NCI-H1694 treated with DMSO at 0.1 percent for 48 hours (cell line): ENCODE results near the gene TRIOBP.
"Not testable (repeated sequence)": the region's sequence is repeated elsewhere in the genome, so short reads cannot be mapped to it uniquely, and the experiment has no call there.

Experiments
- DNase-seq: peaks from one replicate; lab custom pipeline; 2025; lab: John Stamatoyannopoulos, UW

Gene TRIOBP

GRCh38 chr22:37777122-37777687, 80.4 kb downstream of the TRIOBP start:
- no peak for DNase-seq

GRCh38 chr22:37778370-37779009, 81.6 kb downstream of the TRIOBP start:
- DNase-seq, result no peak

GRCh38 chr22:37781434-37782059, 84.7 kb downstream of the TRIOBP start:
- DNase-seq, result no peak

GRCh38 chr22:37782340-37783168, 85.7 kb downstream of the TRIOBP start:
- DNase-seq, result no peak

DNA sequence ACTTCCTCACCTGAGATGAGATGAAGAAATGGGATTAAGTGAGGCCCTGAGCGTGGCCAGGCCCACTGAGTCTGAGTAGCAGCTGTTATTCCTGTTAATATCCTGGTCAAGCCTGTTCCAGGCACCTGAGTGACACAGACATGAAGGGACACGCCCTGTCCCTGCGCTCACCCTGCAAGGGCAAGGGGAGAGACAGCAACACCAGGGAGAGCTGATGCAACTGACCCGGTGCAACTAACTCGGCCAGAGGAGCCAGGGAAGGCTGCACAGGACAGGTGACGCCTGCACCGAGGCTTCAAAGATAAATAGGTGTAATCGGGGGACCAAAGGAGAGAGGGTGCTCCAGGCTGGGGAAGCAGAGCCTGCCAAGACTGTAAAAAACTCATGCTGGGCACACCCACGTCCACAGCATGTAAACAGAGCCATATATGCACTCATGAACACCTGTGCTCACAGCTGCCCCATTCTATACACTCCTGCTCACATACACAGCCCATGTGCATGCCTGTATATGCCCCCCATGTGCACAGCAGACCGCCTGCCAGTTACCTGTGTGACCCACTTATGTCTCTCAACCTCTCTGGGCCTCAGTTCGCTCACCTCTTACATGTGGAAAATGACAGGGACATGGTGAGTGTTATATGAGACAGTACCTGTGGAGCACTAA, 88.1 kb downstream of the TRIOBP start:
- DNase-seq, result no peak

- no peak for DNase-seq
Observed at GRCh38 chr22:37790234-37790633, 93.4 kb downstream of the TRIOBP start.

GRCh38 chr22:37792494-37792893, 95.6 kb downstream of the TRIOBP start:
- DNase-seq, result no peak

DNA sequence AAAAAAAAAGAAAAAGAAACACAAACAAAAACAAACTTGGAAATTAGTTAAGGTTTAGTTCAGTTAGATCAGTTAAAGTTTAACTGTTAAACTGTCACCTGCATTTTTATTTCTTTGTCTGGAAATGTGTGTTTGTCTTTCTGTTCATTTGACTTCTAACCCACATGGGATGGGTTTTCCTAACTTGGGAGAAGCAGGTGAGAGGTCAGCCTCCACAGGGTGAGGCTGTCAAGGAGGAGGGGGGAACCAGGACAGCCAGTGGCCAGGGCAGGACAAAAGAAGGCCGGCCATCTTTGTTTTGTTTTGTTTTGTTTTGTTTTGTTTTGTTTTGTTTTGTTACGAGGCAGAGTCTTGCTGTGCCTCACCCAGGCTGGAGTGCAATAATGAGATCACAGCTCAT, 97.5 kb downstream of the TRIOBP start:
- DNase-seq, result no peak

DNA sequence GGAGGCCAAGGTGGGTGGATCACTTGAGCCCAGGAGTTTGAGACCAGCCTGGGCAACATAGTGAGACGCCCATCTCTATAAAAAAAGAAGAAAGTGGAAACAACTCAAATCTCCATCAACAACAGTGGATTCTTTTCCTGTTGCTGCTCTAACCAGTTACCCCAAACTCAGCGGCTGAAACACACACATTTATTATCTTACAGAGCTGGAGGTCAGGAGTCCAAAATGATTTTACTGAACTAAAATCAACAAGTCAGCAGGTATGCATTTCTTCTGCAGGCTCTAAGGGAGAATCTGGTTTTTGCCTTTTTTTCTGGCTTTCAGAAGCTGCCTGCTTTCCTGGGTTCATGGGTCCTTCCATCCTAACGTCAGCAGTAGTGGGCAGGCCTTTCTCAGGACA, 99.2 kb downstream of the TRIOBP start:
- DNase-seq, result no peak

DNA sequence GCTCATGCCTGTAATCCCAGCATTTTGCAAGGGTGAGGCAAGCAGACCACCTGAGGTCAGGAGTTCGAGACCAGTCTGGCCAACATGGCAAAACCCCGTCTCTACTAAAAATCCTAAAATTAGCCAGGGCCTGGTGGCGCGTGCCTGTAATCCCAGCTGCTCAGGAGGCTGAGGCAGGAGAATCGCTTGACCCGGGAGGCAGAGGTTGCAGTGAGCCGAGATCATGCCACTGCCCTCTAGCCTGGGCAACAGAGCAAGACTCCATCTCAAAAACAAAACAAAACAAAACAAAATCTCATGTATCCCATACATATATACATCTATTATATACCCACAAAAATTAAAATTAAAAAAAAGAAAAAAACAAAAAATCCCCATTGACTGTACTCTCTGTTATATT, 100.4 kb downstream of the TRIOBP start:
- DNase-seq, result not testable (repeated sequence)

DNA sequence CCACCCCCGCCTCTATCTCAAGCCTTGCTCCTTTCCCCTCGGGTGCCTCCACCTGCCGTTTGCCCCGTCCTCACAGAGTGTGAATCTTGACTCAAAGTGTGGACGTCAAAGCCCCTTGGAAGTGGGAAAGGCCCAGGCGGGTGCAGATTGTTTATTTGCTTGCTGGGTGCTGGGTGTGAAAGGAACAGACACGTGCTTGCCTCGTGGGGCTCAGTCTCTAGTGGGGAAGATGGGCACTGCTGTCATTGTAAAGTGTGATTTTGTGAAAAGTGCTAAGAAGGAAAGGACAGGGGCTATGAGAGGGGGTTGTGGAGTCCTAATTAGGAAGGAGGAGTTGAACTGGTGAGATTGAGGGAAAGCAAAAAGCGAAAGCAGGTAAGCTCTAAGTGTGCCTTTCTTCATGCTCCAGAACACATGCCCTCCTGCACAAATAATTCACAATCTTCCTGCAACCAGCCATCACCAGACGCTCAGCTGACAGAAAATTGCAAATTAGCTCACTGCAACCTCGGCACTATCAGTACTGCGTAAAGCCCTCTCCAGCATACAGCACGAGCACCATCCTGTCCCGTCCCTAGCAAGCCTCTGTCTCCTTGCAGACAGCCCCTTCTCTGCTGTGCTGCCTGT, 101.1 kb downstream of the TRIOBP start:
- DNase-seq, result no peak

DNA sequence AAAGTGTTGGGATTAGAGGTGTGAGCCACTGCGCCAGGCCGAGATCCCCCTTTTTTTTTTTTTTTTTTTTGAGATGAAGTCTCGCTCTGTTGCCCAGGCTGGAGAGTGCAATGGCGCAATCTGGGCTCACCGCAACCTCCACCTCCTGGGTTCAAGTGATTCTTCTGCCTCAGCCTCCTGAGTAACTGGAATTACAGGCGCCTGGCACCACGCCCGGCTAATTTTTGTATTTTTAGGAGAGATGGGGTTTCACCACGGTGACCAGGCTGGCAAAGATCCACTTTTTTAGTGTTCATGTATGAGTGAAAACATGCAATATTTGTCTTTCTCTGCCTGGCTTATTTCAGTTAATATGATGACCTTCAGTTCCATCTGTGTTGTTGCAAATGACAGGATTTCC, 103.1 kb downstream of the TRIOBP start:
- DNase-seq, result not testable (repeated sequence)

DNA sequence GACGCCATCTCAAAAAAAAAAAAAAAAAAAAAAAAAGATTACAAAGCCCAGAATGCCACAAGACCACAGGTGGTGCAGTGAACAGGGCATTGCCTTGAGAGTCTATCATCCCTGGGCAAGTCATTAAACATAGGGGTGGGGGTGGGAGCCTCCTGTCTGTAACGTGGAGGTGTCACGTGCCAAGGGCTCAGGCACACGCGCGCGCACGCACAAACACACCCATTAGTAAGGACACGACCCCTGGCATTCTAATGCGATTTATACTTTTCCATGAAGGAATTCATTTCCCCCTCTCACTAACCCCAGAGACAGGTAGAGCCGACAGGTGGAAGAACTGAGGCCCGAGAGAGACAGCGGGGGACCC, 105.1 kb downstream of the TRIOBP start:
- DNase-seq, result no peak

GRCh38 chr22:37802310-37803194, 105.7 kb downstream of the TRIOBP start:
- DNase-seq, result peak; percentile 58

- no peak for DNase-seq
Observed at GRCh38 chr22:37803195-37803638, 106.4 kb downstream of the TRIOBP start.

DNA sequence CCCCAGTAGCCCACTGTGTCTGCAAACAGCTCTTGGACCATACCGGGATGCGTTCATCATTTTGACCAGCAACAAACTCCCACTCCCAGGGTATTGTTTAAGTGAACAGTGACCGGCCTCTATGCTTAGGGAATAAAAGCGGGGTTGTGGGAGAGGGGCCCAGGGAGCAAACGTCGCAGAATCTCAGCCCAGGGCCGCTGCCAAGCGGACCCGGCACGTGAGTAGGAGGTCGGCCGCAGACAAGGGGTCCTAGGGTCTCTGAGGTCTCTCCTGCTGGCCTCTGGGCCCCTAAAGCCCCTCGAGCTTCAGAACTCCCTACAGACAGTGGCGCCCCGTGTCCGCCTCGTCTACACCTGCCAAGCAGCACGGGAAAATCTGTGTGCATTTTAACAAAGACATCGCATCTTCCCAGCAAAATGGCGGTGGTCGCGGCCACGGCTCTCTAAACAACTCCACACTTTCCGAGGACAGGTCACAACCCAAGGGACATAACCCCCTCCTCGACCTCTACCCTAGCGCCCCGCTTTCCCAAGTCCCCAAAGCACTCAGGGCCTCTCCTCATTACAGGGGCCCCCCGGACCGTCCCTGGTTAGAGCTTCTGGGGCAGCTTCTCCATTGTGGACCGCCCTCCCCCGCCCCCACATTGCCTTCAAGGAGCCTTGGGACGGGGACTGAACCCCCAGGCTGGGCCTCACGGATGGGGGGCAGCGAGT, 106.9 kb downstream of the TRIOBP start:
- DNase-seq, result no peak

DNA sequence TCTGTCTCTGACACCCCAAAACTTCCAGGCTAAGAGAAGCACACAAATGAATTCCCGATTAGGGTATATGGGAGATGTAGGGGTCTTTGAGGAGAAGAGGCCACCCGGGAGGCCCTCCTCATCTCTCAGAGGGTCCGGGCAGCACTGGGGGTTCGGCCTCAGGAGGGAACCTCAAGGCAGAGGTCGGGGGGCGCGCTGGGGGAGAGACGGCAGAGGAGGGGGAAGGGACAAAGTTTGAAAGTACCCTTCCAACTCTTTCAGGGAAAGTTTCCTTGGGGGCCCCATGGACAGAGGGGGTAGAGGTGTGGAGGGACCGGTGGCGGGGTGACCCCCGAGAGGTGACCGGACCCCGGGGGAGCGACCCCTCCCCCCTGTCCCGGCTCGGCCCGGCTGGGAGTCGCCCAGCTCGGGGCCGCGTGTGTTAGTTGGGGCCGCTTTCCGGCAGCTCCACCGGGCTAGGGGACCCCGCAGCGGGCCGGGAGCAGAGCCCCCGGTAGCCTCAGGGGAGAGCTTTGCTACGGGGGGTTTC, 107.6 kb downstream of the TRIOBP start:
- DNase-seq, result no peak

- peak; percentile 46 for DNase-seq
Observed at GRCh38 chr22:37804881-37805809, 108.3 kb downstream of the TRIOBP start.

- DNase-seq, result no peak
Observed at GRCh38 chr22:37805810-37806277, 109.0 kb downstream of the TRIOBP start.
